ENCODE results near the gene PARP15. TPM values are rescaled to one million over a fixed set of nuclear protein-coding genes. Genes with fewer than 3 reads are reported as not detected.

The PARP15 gene
- total and polyA plus RNA-seq, 5 donors from 2014 or later, result 5.2 to 87.0 (median 8.2) TPM

GRCh38 chr3:122546151-122546550 lies 31.3 kb upstream of the PARP15 start:
- ATAC-seq (ENCODE audit: low read depth in 2 of 2), result no peak
- no peak overlapping the region for H3K4me3 ChIP-seq (ENCODE audit: low read depth, low read length)
- H3K4me3 Mint-ChIP-seq, result no peak overlapping the region
- H3K4me1 Mint-ChIP-seq, result peaks cover 0 to 19% (median 8%) of the 10 kb centered on the region in 4 donors
- H3K4me1 ChIP-seq (ENCODE audit: control insufficient read depth, insufficient read depth, low read length, poor library complexity, severe bottlenecking), result no peaks in the 10 kb centered on the region
- H3K36me3 ChIP-seq (ENCODE audit: control insufficient read depth, insufficient read depth, low read length), result peaks cover 65% of the 10 kb centered on the region
- no peaks in the 10 kb centered on the region for H3K9me3 ChIP-seq (ENCODE audit: control insufficient read depth in 2 of 2, low read length in 2 of 2)
- peaks cover 47% of the 10 kb centered on the region for H3K36me3 Mint-ChIP-seq
- DNase-seq, result no peak
- no peak overlapping the region for H3K27ac ChIP-seq (ENCODE audit: insufficient read depth, low read length, poor library complexity, severe bottlenecking)
- no peaks in the 10 kb centered on the region for H3K9me3 Mint-ChIP-seq
- no peaks in the 10 kb centered on the region for H3K27me3 ChIP-seq (ENCODE audit: control insufficient read depth, insufficient read depth, low read length)
- no peaks in the 10 kb centered on the region for H3K27me3 Mint-ChIP-seq
- H3K27ac Mint-ChIP-seq, result no peak overlapping the region

GRCh38 chr3:122548076-122548475 lies 29.4 kb upstream of the PARP15 start:
- Mint-ChIP-seq H3K4me1 (peaks cover under 1 to 22% (median 10%) of the 10 kb centered on the region in 4 donors), H3K36me3 (peaks cover 54% of the 10 kb centered on the region), H3K9me3 (no peaks in the 10 kb centered on the region), H3K27me3 (no peaks in the 10 kb centered on the region), H3K4me3 (no peak overlapping the region), H3K27ac (no peak overlapping the region)
- no peaks in the 10 kb centered on the region for H3K27me3 ChIP-seq (ENCODE audit: control insufficient read depth, insufficient read depth, low read length)
- DNase-seq, result no peak
- H3K4me1 ChIP-seq (ENCODE audit: control insufficient read depth, insufficient read depth, low read length, poor library complexity, severe bottlenecking), result no peaks in the 10 kb centered on the region
- H3K4me3 ChIP-seq (ENCODE audit: low read depth, low read length), result no peak overlapping the region
- peaks cover 77% of the 10 kb centered on the region for H3K36me3 ChIP-seq (ENCODE audit: control insufficient read depth, insufficient read depth, low read length)
- no peak overlapping the region for H3K27ac ChIP-seq (ENCODE audit: insufficient read depth, low read length, poor library complexity, severe bottlenecking)
- H3K9me3 ChIP-seq (ENCODE audit: control insufficient read depth in 2 of 2, low read length in 2 of 2), result no peaks in the 10 kb centered on the region
- no peak for ATAC-seq (ENCODE audit: low read depth in 2 of 2)

GRCh38 chr3:122548619-122549018 lies 28.8 kb upstream of the PARP15 start:
- Mint-ChIP-seq H3K9me3 (no peaks in the 10 kb centered on the region), H3K27ac (no peak overlapping the region), H3K4me1 (peaks cover 6 to 25% (median 14%) of the 10 kb centered on the region in 4 donors), H3K36me3 (peaks cover 60% of the 10 kb centered on the region), H3K4me3 (no peak overlapping the region), H3K27me3 (no peaks in the 10 kb centered on the region)
- Histone ChIP-seq H3K9me3 (ENCODE audit: control insufficient read depth in 2 of 2, low read length in 2 of 2) (no peaks in the 10 kb centered on the region), H3K36me3 (ENCODE audit: control insufficient read depth, insufficient read depth, low read length) (peaks cover 83% of the 10 kb centered on the region), H3K4me1 (ENCODE audit: control insufficient read depth, insufficient read depth, low read length, poor library complexity, severe bottlenecking) (no peaks in the 10 kb centered on the region), H3K27ac (ENCODE audit: insufficient read depth, low read length, poor library complexity, severe bottlenecking) (no peak overlapping the region), H3K27me3 (ENCODE audit: control insufficient read depth, insufficient read depth, low read length) (no peaks in the 10 kb centered on the region), H3K4me3 (ENCODE audit: low read depth, low read length) (no peak overlapping the region)
- no peak for DNase-seq
- no peak for ATAC-seq (ENCODE audit: low read depth in 2 of 2)

- Mint-ChIP-seq H3K4me3 (no peak overlapping the region), H3K27ac (no peak overlapping the region), H3K4me1 (peaks cover 11 to 27% (median 21%) of the 10 kb centered on the region in 4 donors), H3K27me3 (no peaks in the 10 kb centered on the region), H3K9me3 (no peaks in the 10 kb centered on the region), H3K36me3 (peaks cover 71% of the 10 kb centered on the region)
- Histone ChIP-seq H3K27me3 (ENCODE audit: control insufficient read depth, insufficient read depth, low read length) (no peaks in the 10 kb centered on the region), H3K4me3 (ENCODE audit: low read depth, low read length) (no peak overlapping the region), H3K4me1 (ENCODE audit: control insufficient read depth, insufficient read depth, low read length, poor library complexity, severe bottlenecking) (no peaks in the 10 kb centered on the region), H3K27ac (ENCODE audit: insufficient read depth, low read length, poor library complexity, severe bottlenecking) (no peak overlapping the region), H3K36me3 (ENCODE audit: control insufficient read depth, insufficient read depth, low read length) (peaks cover 93% of the 10 kb centered on the region), H3K9me3 (ENCODE audit: control insufficient read depth in 2 of 2, low read length in 2 of 2) (no peaks in the 10 kb centered on the region)
- no peak for DNase-seq
- no peak for ATAC-seq (ENCODE audit: low read depth in 2 of 2)
Measured at GRCh38 chr3:122553171-122553570, 24.3 kb upstream of the PARP15 start.

- Mint-ChIP-seq H3K4me1 (peaks cover 6 to 34% (median 25%) of the 10 kb centered on the region in 4 donors), H3K36me3 (peaks cover 66% of the 10 kb centered on the region), H3K9me3 (no peaks in the 10 kb centered on the region), H3K27me3 (no peaks in the 10 kb centered on the region), H3K4me3 (no peak overlapping the region), H3K27ac (no peak overlapping the region)
- H3K27me3 ChIP-seq (ENCODE audit: control insufficient read depth, insufficient read depth, low read length), result no peaks in the 10 kb centered on the region
- H3K36me3 ChIP-seq (ENCODE audit: control insufficient read depth, insufficient read depth, low read length), result peaks cover 85% of the 10 kb centered on the region
- no peaks in the 10 kb centered on the region for H3K9me3 ChIP-seq (ENCODE audit: control insufficient read depth in 2 of 2, low read length in 2 of 2)
- H3K4me3 ChIP-seq (ENCODE audit: low read depth, low read length), result no peak overlapping the region
- DNase-seq (no peak), ATAC-seq (ENCODE audit: low read depth in 2 of 2) (no peak)
- H3K4me1 ChIP-seq (ENCODE audit: control insufficient read depth, insufficient read depth, low read length, poor library complexity, severe bottlenecking), result no peaks in the 10 kb centered on the region
- H3K27ac ChIP-seq (ENCODE audit: insufficient read depth, low read length, poor library complexity, severe bottlenecking), result no peak overlapping the region
Measured at GRCh38 chr3:122555275-122556071, 22.0 kb upstream of the PARP15 start.

GRCh38 chr3:122557356-122557755 lies 20.1 kb upstream of the PARP15 start:
- no peak overlapping the region for H3K4me3 Mint-ChIP-seq
- H3K36me3 Mint-ChIP-seq, result peaks cover 56% of the 10 kb centered on the region
- H3K27me3 ChIP-seq (ENCODE audit: control insufficient read depth, insufficient read depth, low read length), result no peaks in the 10 kb centered on the region
- no peak overlapping the region for H3K27ac ChIP-seq (ENCODE audit: insufficient read depth, low read length, poor library complexity, severe bottlenecking)
- ATAC-seq (ENCODE audit: low read depth in 2 of 2) (no peak), DNase-seq (no peak)
- no peak overlapping the region for H3K27ac Mint-ChIP-seq
- no peak overlapping the region for H3K4me3 ChIP-seq (ENCODE audit: low read depth, low read length)
- H3K9me3 Mint-ChIP-seq, result no peaks in the 10 kb centered on the region
- no peaks in the 10 kb centered on the region for H3K27me3 Mint-ChIP-seq
- no peaks in the 10 kb centered on the region for H3K9me3 ChIP-seq (ENCODE audit: control insufficient read depth in 2 of 2, low read length in 2 of 2)
- H3K4me1 Mint-ChIP-seq, result peaks cover 12 to 50% (median 37%) of the 10 kb centered on the region in 4 donors
- peaks cover 72% of the 10 kb centered on the region for H3K36me3 ChIP-seq (ENCODE audit: control insufficient read depth, insufficient read depth, low read length)
- peaks cover 14% of the 10 kb centered on the region for H3K4me1 ChIP-seq (ENCODE audit: control insufficient read depth, insufficient read depth, low read length, poor library complexity, severe bottlenecking)

- H3K4me1 ChIP-seq (ENCODE audit: control insufficient read depth, insufficient read depth, low read length, poor library complexity, severe bottlenecking), result peaks cover 25% of the 10 kb centered on the region
- no peak overlapping the region for H3K27ac ChIP-seq (ENCODE audit: insufficient read depth, low read length, poor library complexity, severe bottlenecking)
- peaks cover 59% of the 10 kb centered on the region for H3K36me3 ChIP-seq (ENCODE audit: control insufficient read depth, insufficient read depth, low read length)
- DNase-seq (no peak), ATAC-seq (ENCODE audit: low read depth in 2 of 2) (no peak)
- H3K4me3 Mint-ChIP-seq, result peak overlapping the region in 1 of 4 donors; percentile 53
- no peaks in the 10 kb centered on the region for H3K9me3 Mint-ChIP-seq
- H3K4me1 Mint-ChIP-seq, result peaks cover 14 to 54% (median 43%) of the 10 kb centered on the region in 4 donors
- no peaks in the 10 kb centered on the region for H3K27me3 ChIP-seq (ENCODE audit: control insufficient read depth, insufficient read depth, low read length)
- no peaks in the 10 kb centered on the region for H3K27me3 Mint-ChIP-seq
- H3K4me3 ChIP-seq (ENCODE audit: low read depth, low read length), result no peak overlapping the region
- H3K36me3 Mint-ChIP-seq, result peaks cover 45% of the 10 kb centered on the region
- no peak overlapping the region for H3K27ac Mint-ChIP-seq
- H3K9me3 ChIP-seq (ENCODE audit: control insufficient read depth in 2 of 2, low read length in 2 of 2), result no peaks in the 10 kb centered on the region
Measured at GRCh38 chr3:122558605-122559004, 18.8 kb upstream of the PARP15 start.

- Mint-ChIP-seq H3K9me3 (no peaks in the 10 kb centered on the region), H3K36me3 (peaks cover 41% of the 10 kb centered on the region), H3K4me3 (peak overlapping the region in 2 of 4 donors; percentile 35 to 40), H3K27me3 (no peaks in the 10 kb centered on the region), H3K27ac (peak overlapping the region; percentile 5 to 73 (median 38)), H3K4me1 (peaks cover 17 to 56% (median 42%) of the 10 kb centered on the region in 4 donors)
- H3K27me3 ChIP-seq (ENCODE audit: control insufficient read depth, insufficient read depth, low read length), result no peaks in the 10 kb centered on the region
- H3K27ac ChIP-seq (ENCODE audit: insufficient read depth, low read length, poor library complexity, severe bottlenecking), result no peak overlapping the region
- ATAC-seq (ENCODE audit: low read depth in 2 of 2) (no peak), DNase-seq (no peak)
- no peak overlapping the region for H3K4me3 ChIP-seq (ENCODE audit: low read depth, low read length)
- peaks cover 32% of the 10 kb centered on the region for H3K4me1 ChIP-seq (ENCODE audit: control insufficient read depth, insufficient read depth, low read length, poor library complexity, severe bottlenecking)
- H3K9me3 ChIP-seq (ENCODE audit: control insufficient read depth in 2 of 2, low read length in 2 of 2), result no peaks in the 10 kb centered on the region
- H3K36me3 ChIP-seq (ENCODE audit: control insufficient read depth, insufficient read depth, low read length), result peaks cover 47% of the 10 kb centered on the region
Measured at GRCh38 chr3:122559906-122560305, 17.5 kb upstream of the PARP15 start.
